NCI-H146 (cell line): ENCODE results near the gene CDH15.
"Not testable (repeated sequence)": the region's sequence is repeated elsewhere in the genome, so short reads cannot be mapped to it uniquely, and the experiment has no call there.

ENCODE experiments used
- DNase-seq: peaks from one replicate; lab custom pipeline; 2025; lab: John Stamatoyannopoulos, UW

Gene CDH15

GRCh38 chr16:89233678-89234490 lies 62.3 kb downstream of the CDH15 start:
- DNase-seq, result no peak

- DNase-seq, result no peak
Measured at GRCh38 chr16:89237733-89238132, 66.2 kb downstream of the CDH15 start.

GRCh38 chr16:89241187-89242007 lies 69.8 kb downstream of the CDH15 start:
- peak; percentile 67 for DNase-seq

GRCh38 chr16:89242795-89243200 lies 71.2 kb downstream of the CDH15 start:
- peak; percentile 40 for DNase-seq

- no peak for DNase-seq
Measured at GRCh38 chr16:89243664-89244063, 72.1 kb downstream of the CDH15 start.

- DNase-seq, result not testable (repeated sequence)
Measured at GRCh38 chr16:89244264-89244663, 72.7 kb downstream of the CDH15 start.

- no peak for DNase-seq
Measured at GRCh38 chr16:89244754-89245153, 73.2 kb downstream of the CDH15 start.
